Fibroblast of lung (primary cell): ENCODE measurements around the gene CCL16. TPM values are rescaled to one million over a fixed set of nuclear protein-coding genes. Genes with fewer than 3 reads are reported as not detected.

Source experiments
- DNase-seq, 2 donors: peaks; one replicate each; pipeline versions ENCODE4 v3.0.0 to v3.0.0-alpha.2; 2010; ENCODE audit warnings: low read depth in 2 of 2
- H2AFZ ChIP-seq: 2 replicates; pipeline ENCODE4 v1.5.1; 2012; ENCODE audit warnings: low read length, control low read depth, inconsistent platforms
- H3K27ac ChIP-seq: 2 replicates; pipeline ENCODE4 v1.5.1; 2011; ENCODE audit warnings: low read length, control low read depth; ENCODE audit not compliant: insufficient read depth
- H3K27me3 ChIP-seq: 2 replicates; pipeline ENCODE4 v1.5.1; 2011; ENCODE audit warnings: mild to moderate bottlenecking, low read length; ENCODE audit not compliant: control insufficient read depth, insufficient read depth
- H3K36me3 ChIP-seq: 2 replicates; pipeline ENCODE4 v1.5.1; 2011; ENCODE audit warnings: low read length; ENCODE audit not compliant: control insufficient read depth, insufficient read depth
- H3K4me1 ChIP-seq: 2 replicates; pipeline ENCODE4 v1.5.1; 2011; ENCODE audit warnings: low read length; ENCODE audit not compliant: control insufficient read depth, insufficient read depth; ENCODE audit errors: extremely low read depth
- H3K4me2 ChIP-seq: 2 replicates; pipeline ENCODE4 v1.5.1; 2011; ENCODE audit warnings: low read length, control low read depth; ENCODE audit not compliant: insufficient read depth; ENCODE audit errors: extremely low read depth
- H3K4me3 ChIP-seq, 4 experiments: fragments of 200-600 bp in 1 of 4; sonication (generic) in 1 of 4; replicated peaks in 1 of 4; 2 replicates each; pipeline ENCODE4 v1.5.1; 2011 to 2016; ENCODE audit warnings: low read length in 4 of 4, low read depth in 3 of 4, mild to moderate bottlenecking in 3 of 4, control low read depth in 2 of 4, inconsistent platforms in 1 of 4, mixed read lengths in 1 of 4; ENCODE audit not compliant: insufficient read depth in 1 of 4; ENCODE audit errors: control extremely low read depth in 1 of 4
- H3K79me2 ChIP-seq: 2 replicates; pipeline ENCODE4 v1.5.1; 2012; ENCODE audit warnings: mild to moderate bottlenecking, low read length, inconsistent platforms; ENCODE audit not compliant: control insufficient read depth, insufficient read depth
- H3K9ac ChIP-seq: 2 replicates; pipeline ENCODE4 v1.5.1; 2011; ENCODE audit warnings: mild to moderate bottlenecking, low read length, control low read depth; ENCODE audit not compliant: insufficient read depth
- H3K9me3 ChIP-seq: 2 replicates; pipeline ENCODE4 v1.5.1; 2012; ENCODE audit warnings: low read depth, low read length; ENCODE audit not compliant: control insufficient read depth, insufficient read depth
- H4K20me1 ChIP-seq: 2 replicates; pipeline ENCODE4 v1.5.1; 2011; ENCODE audit warnings: low read length; ENCODE audit not compliant: control insufficient read depth, insufficient read depth; ENCODE audit errors: extremely low read depth
- CTCF ChIP-seq, 2 donors: IDR thresholded peaks in 1 of 2; conservative IDR thresholded peaks in 1 of 2; 1 replicate in 1 of 2; 2 replicates in 1 of 2; pipeline ENCODE4 v1.5.1; 2011 to 2012; ENCODE audit warnings: low read length in 2 of 2, control low read depth in 1 of 2, inconsistent platforms in 1 of 2, low read depth in 1 of 2, mild to moderate bottlenecking in 1 of 2
- EZH2 ChIP-seq: IDR thresholded peaks from 2 replicates; pipeline ENCODE4 v1.5.1; 2012; ENCODE audit warnings: low read length, control low read depth, mild to moderate bottlenecking; ENCODE audit errors: missing control alignments
- polyA plus RNA-seq, 2 donors: library from polyadenylated mRNA; depleted of rRNA in 1 of 2; stranded (reverse) in 1 of 2; unstranded in 1 of 2; fragments of >200 nt; gene quantifications; 2 replicates each; pipeline ENCODE4 v1.2.1, GENCODE V29; 2011 to 2012; ENCODE audit warnings: missing spikeins in 1 of 2
- total RNA-seq: library from RNA; depleted of rRNA; stranded (reverse); fragments of >200 nt; gene quantifications from 2 replicates; pipeline ENCODE4 v1.2.1, GENCODE V29; 2014

The CCL16 gene
- total and polyA plus RNA-seq, 2 donors (not counting 1 experiment from before 2014, with no cell fraction given), result not detected

DNA sequence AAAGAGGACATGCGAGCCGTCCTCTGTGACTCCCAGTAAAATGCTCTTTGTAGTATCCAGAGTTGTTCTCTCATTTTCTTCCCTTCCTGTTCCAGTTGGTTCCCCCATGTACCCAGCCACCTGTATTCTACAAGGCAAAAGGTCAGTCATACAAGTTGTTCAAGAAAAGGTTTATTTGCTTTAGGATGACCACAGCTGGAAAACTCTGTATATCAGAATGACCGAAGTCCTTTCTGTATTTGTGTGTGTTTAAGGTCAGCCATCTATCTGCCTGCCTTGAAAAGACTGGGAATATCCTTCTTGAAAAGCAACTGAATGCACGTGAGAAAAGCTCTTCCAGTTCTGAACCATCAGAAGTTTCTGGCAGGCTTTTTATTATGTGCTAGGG lies 8.4 kb downstream of the CCL16 start:
- no peaks in the 10 kb centered on the region for H4K20me1 ChIP-seq

GRCh38 chr17:35972535-35972934 lies 8.8 kb downstream of the CCL16 start:
- no peaks in the 10 kb centered on the region for H3K36me3 ChIP-seq
- TF ChIP-seq EZH2 (no peak), CTCF (conservative IDR thresholded peaks at IDR 0.05 in 1 of 2, IDR thresholded peaks at IDR 0.05 in 1 of 2; ENCODE audit: low read depth in 1 of 2, low read length in 2 of 2) (no peak)
- no peak overlapping the region for H3K9ac ChIP-seq
- H3K9me3 ChIP-seq, result no peaks in the 10 kb centered on the region
- no peaks in the 10 kb centered on the region for H3K4me1 ChIP-seq
- H3K79me2 ChIP-seq, result no peaks in the 10 kb centered on the region
- no peak overlapping the region for H3K4me3 ChIP-seq
- no peak overlapping the region for H3K4me2 ChIP-seq
- H3K27ac ChIP-seq, result no peak overlapping the region
- H3K27me3 ChIP-seq, result peaks cover 2% of the 10 kb centered on the region
- H2AFZ ChIP-seq, result no peak overlapping the region
- no peak for DNase-seq
- no peaks in the 10 kb centered on the region for H4K20me1 ChIP-seq

More for the DNA sequence above, 8.4 kb downstream of the CCL16 start:
- TF ChIP-seq CTCF (conservative IDR thresholded peaks at IDR 0.05 in 1 of 2, IDR thresholded peaks at IDR 0.05 in 1 of 2; ENCODE audit: low read depth in 1 of 2, low read length in 2 of 2) (no peak), EZH2 (no peak)
- Histone ChIP-seq H2AFZ (no peak overlapping the region), H3K9ac (no peak overlapping the region), H3K4me1 (no peaks in the 10 kb centered on the region), H3K36me3 (no peaks in the 10 kb centered on the region), H3K27me3 (peaks cover 2% of the 10 kb centered on the region), H3K27ac (no peak overlapping the region), H3K9me3 (no peaks in the 10 kb centered on the region), H3K4me2 (no peak overlapping the region), H3K4me3 (no peak overlapping the region), H3K79me2 (no peaks in the 10 kb centered on the region)
- DNase-seq, result no peak

DNA sequence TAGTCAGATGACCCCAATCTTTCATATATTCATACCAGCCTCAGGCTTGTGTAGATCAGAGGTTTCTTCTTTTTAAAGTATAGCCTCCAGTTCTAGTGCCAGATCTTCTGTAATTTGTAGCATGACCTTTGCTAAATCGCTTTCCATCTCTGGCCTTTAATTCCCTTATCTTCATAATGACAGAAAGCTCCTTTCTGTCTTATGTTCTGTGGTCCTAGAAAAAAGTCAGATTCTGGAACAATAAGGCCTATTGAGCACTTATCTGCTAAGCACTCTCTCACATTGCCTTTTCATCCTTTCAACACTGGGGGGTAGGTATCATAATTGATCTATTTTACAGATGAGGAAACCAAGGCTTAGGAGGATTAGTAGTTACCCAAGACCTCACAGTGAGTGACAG lies 9.2 kb downstream of the CCL16 start:
- Histone ChIP-seq H3K79me2 (no peaks in the 10 kb centered on the region), H4K20me1 (no peaks in the 10 kb centered on the region), H3K36me3 (no peaks in the 10 kb centered on the region), H2AFZ (no peak overlapping the region), H3K9ac (no peak overlapping the region), H3K9me3 (no peaks in the 10 kb centered on the region), H3K4me2 (no peak overlapping the region), H3K27ac (no peak overlapping the region), H3K27me3 (peaks cover 2% of the 10 kb centered on the region), H3K4me3 (no peak overlapping the region), H3K4me1 (no peaks in the 10 kb centered on the region)
- TF ChIP-seq CTCF (conservative IDR thresholded peaks at IDR 0.05 in 1 of 2, IDR thresholded peaks at IDR 0.05 in 1 of 2; ENCODE audit: low read depth in 1 of 2, low read length in 2 of 2) (no peak), EZH2 (no peak)
- DNase-seq, result no peak
